Esophagus muscularis mucosa (tissue), 4 donors: ENCODE measurements around the gene CD163. TPM values are rescaled to one million over a fixed set of nuclear protein-coding genes. Genes with fewer than 3 reads are reported as not detected.

ENCODE experiments used
- DNase-seq: peaks from one replicate; pipeline ENCODE4 v3.0.0-alpha.2; 2017; ENCODE audit errors: extremely low spot score
- H3K27ac ChIP-seq, 4 donors: fragments of 200-600 bp; sonication (generic); replicated peaks in 1 of 4; 1 replicate in 3 of 4; 2 replicates in 1 of 4; pipeline ENCODE4 v1.5.1; 2016 to 2019; ENCODE audit warnings: mild to moderate bottlenecking in 1 of 4
- H3K27me3 ChIP-seq, 4 donors: fragments of 200-600 bp; sonication (generic); one replicate each; pipeline versions ENCODE4 v1.5.1 to v1.6.0; 2016 to 2019
- H3K36me3 ChIP-seq, 4 donors: fragments of 200-600 bp; sonication (generic); one replicate each; pipeline ENCODE4 v1.5.1; 2016 to 2019
- H3K4me1 ChIP-seq, 4 donors: fragments of 200-600 bp; sonication (generic); one replicate each; pipeline ENCODE4 v1.5.1; 2016 to 2019
- H3K4me3 ChIP-seq, 4 donors: fragments of 200-600 bp; sonication (generic); 1 replicate in 2 of 4; 2 replicates in 2 of 4; pipeline ENCODE4 v1.5.1; 2016 to 2019; ENCODE audit warnings: mild to moderate bottlenecking in 4 of 4, moderate library complexity in 1 of 4
- H3K9me3 ChIP-seq, 4 donors: fragments of 200-600 bp; sonication (generic); 1 replicate in 3 of 4; 2 replicates in 1 of 4; pipeline ENCODE4 v1.5.1; 2016 to 2019
- CTCF ChIP-seq, 3 experiments: fragments of 200-600 bp in 2 of 3; fragments of 450-650 bp in 1 of 3; sonication (generic) in 2 of 3; IDR thresholded peaks; one replicate each; pipeline ENCODE4 v1.5.1; 2017 to 2019; ENCODE audit warnings: antibody characterized with exemption in 3 of 3, mild to moderate bottlenecking in 2 of 3, moderate library complexity in 1 of 3
- EP300 ChIP-seq: sonication (generic); formaldehyde crosslinking; IDR thresholded peaks from one replicate; pipeline ENCODE4 v1.6.1; 2017; ENCODE audit warnings: antibody characterized with exemption
- POLR2A ChIP-seq: fragments of 450-650 bp; IDR thresholded peaks from one replicate; pipeline ENCODE4 v1.6.1; 2017; ENCODE audit warnings: antibody characterized with exemption, moderate library complexity, mild to moderate bottlenecking, low read depth
- POLR2AphosphoS5 ChIP-seq, 2 donors: sonication (generic); formaldehyde crosslinking; IDR thresholded peaks; one replicate each; pipeline ENCODE4 v1.6.1; 2017; ENCODE audit warnings: antibody characterized with exemption in 2 of 2
- WGBS: methylation state at CpG from one replicate; pipeline ENCODE4 v1.1.5; 2018; 5-methylcytosine and 5-hydroxymethylcytosine counted together
- intact Hi-C: fragments of 100-400 bp; cut with DNase I; formaldehyde crosslinking; loops from one replicate; pipeline ENCODE4 v1.15.1; 2023
- total RNA-seq, 4 donors: library from RNA; depleted of rRNA; stranded (reverse); fragments of >200 nt; gene quantifications; one replicate each; pipeline versions ENCODE4 v1.1.0 to v1.2.1, GENCODE V29; 2016

Gene CD163
- total RNA-seq, 4 donors from 2014 or later: 96.0 to 327 (median 203) TPM

- H3K4me3 ChIP-seq: peak overlapping the region in 3 of 4 donors; percentile 6 to 34 (median 11)
Measured at GRCh38 chr12:7496451-7496850, 7.1 kb downstream of the CD163 start.

GRCh38 chr12:7495136-7495535 is 8.4 kb downstream of the CD163 start:
- 88% methylated on average over 3 of the region's 3 CpGs for WGBS
- Histone ChIP-seq H3K4me3 (peak overlapping the region in 1 of 4 donors; percentile 14), H3K36me3 (no peaks in the 10 kb centered on the region), H3K27me3 (no peaks in the 10 kb centered on the region), H3K4me1 (no peaks in the 10 kb centered on the region), H3K9me3 (no peaks in the 10 kb centered on the region), H3K27ac (no peak overlapping the region)
- intact Hi-C loops: no loop called here
- TF ChIP-seq POLR2A (no peak), EP300 (no peak), CTCF (IDR thresholded peaks at IDR 0.05) (no peak), POLR2AphosphoS5 (IDR thresholded peaks at IDR 0.05) (no peak)
- DNase-seq: no peak

More at GRCh38 chr12:7496451-7496850, 7.1 kb downstream of the CD163 start:
- no peak for DNase-seq
- intact Hi-C loops: no loop called here
- Histone ChIP-seq H3K27me3 (no peaks in the 10 kb centered on the region), H3K9me3 (no peaks in the 10 kb centered on the region), H3K36me3 (no peaks in the 10 kb centered on the region), H3K27ac (no peak overlapping the region), H3K4me1 (no peaks in the 10 kb centered on the region)
- no peak for TF ChIP-seq POLR2AphosphoS5 (IDR thresholded peaks at IDR 0.05)
- no peak for TF ChIP-seq EP300
- TF ChIP-seq CTCF (IDR thresholded peaks at IDR 0.05): no peak
- TF ChIP-seq POLR2A: no peak
- 69% methylated on average over 4 of the region's 4 CpGs for WGBS

- Histone ChIP-seq H3K9me3 (no peaks in the 10 kb centered on the region), H3K4me1 (no peaks in the 10 kb centered on the region), H3K27me3 (no peaks in the 10 kb centered on the region), H3K27ac (no peak overlapping the region), H3K36me3 (no peaks in the 10 kb centered on the region), H3K4me3 (peak overlapping the region in 3 of 4 donors; percentile 1 to 10 (median 7))
- intact Hi-C loops: no loop called here
- no peak for TF ChIP-seq POLR2A
- TF ChIP-seq POLR2AphosphoS5 (IDR thresholded peaks at IDR 0.05): no peak
- no peak for TF ChIP-seq CTCF (IDR thresholded peaks at IDR 0.05)
- no peak for TF ChIP-seq EP300
- DNase-seq: no peak
- 59% methylated on average over 3 of the region's 3 CpGs for WGBS
Measured at GRCh38 chr12:7493006-7493405, 10.6 kb downstream of the CD163 start.

GRCh38 chr12:7486512-7486911 is 17.1 kb downstream of the CD163 start:
- H3K27me3 ChIP-seq: no peaks in the 10 kb centered on the region
- no peaks in the 10 kb centered on the region for H3K9me3 ChIP-seq
- WGBS: 81% methylated on average over 6 of the region's 6 CpGs
- no peak overlapping the region for H3K4me3 ChIP-seq
- DNase-seq: no peak
- intact Hi-C loops: no loop called here
- H3K4me1 ChIP-seq: no peaks in the 10 kb centered on the region
- no peak for TF ChIP-seq CTCF (IDR thresholded peaks at IDR 0.05)
- TF ChIP-seq EP300: no peak
- TF ChIP-seq POLR2A: no peak
- TF ChIP-seq POLR2AphosphoS5 (IDR thresholded peaks at IDR 0.05): no peak
- no peak overlapping the region for H3K27ac ChIP-seq
- H3K36me3 ChIP-seq: no peaks in the 10 kb centered on the region

- no peaks in the 10 kb centered on the region for H3K9me3 ChIP-seq
- no peaks in the 10 kb centered on the region for H3K27me3 ChIP-seq
- no peaks in the 10 kb centered on the region for H3K36me3 ChIP-seq
- DNase-seq: no peak
- H3K27ac ChIP-seq: no peak overlapping the region
- H3K4me1 ChIP-seq: no peaks in the 10 kb centered on the region
- TF ChIP-seq EP300 (no peak), POLR2A (no peak), POLR2AphosphoS5 (IDR thresholded peaks at IDR 0.05) (no peak), CTCF (IDR thresholded peaks at IDR 0.05) (no peak)
- intact Hi-C loops: no loop called here
- 82% methylated on average over 4 of the region's 4 CpGs for WGBS
- no peak overlapping the region for H3K4me3 ChIP-seq
Measured at GRCh38 chr12:7485095-7485494, 18.5 kb downstream of the CD163 start.
